HG03066 (cell line): Measurements from ENCODE around the gene FLYWCH2.

Source experiments
- ATAC-seq: cut with Tn5 transposase; IDR thresholded peaks from one replicate; pipeline ENCODE4 v1.9.1; 2021; ENCODE audit warnings: low read depth; ENCODE audit not compliant: unreplicated experiment

FLYWCH2 gene

GRCh38 chr16:2882650-2883457, at the start of gene FLYWCH2:
TSS of gene FLYWCH2 (plus strand) at chr16:2883215. CDS start at chr16:2896450, 13,235 bp downstream.
- ATAC-seq = peak; percentile 88

GRCh38 chr16:2833776-2834175, 49.2 kb upstream of the FLYWCH2 start:
- no peak for ATAC-seq

GRCh38 chr16:2834968-2835367, 48.0 kb upstream of the FLYWCH2 start:
- no peak for ATAC-seq

GRCh38 chr16:2835638-2836493, 47.1 kb upstream of the FLYWCH2 start:
- no peak for ATAC-seq

- no peak for ATAC-seq
Observed at GRCh38 chr16:2836646-2837508, 46.1 kb upstream of the FLYWCH2 start.

- no peak for ATAC-seq
Observed at GRCh38 chr16:2838928-2839327, 44.1 kb upstream of the FLYWCH2 start.

GRCh38 chr16:2839650-2840450, 43.2 kb upstream of the FLYWCH2 start:
- ATAC-seq = no peak

GRCh38 chr16:2840914-2841313, 42.1 kb upstream of the FLYWCH2 start:
- ATAC-seq = no peak

- no peak for ATAC-seq
Observed at GRCh38 chr16:2841606-2842339, 41.2 kb upstream of the FLYWCH2 start.

- ATAC-seq = no peak
Observed at GRCh38 chr16:2842340-2843000, 40.5 kb upstream of the FLYWCH2 start.

- no peak for ATAC-seq
Observed at GRCh38 chr16:2843526-2843925, 39.5 kb upstream of the FLYWCH2 start.

- no peak for ATAC-seq
Observed at GRCh38 chr16:2845116-2845515, 37.9 kb upstream of the FLYWCH2 start.

- no peak for ATAC-seq
Observed at GRCh38 chr16:2846511-2847310, 36.3 kb upstream of the FLYWCH2 start.

GRCh38 chr16:2848933-2849725, 33.9 kb upstream of the FLYWCH2 start:
- no peak for ATAC-seq

GRCh38 chr16:2852003-2852730, 30.8 kb upstream of the FLYWCH2 start:
- no peak for ATAC-seq

- ATAC-seq = no peak
Observed at GRCh38 chr16:2852731-2853507, 30.1 kb upstream of the FLYWCH2 start.
